ENCODE data around the gene RAB34.

The RAB34 gene

DNA sequence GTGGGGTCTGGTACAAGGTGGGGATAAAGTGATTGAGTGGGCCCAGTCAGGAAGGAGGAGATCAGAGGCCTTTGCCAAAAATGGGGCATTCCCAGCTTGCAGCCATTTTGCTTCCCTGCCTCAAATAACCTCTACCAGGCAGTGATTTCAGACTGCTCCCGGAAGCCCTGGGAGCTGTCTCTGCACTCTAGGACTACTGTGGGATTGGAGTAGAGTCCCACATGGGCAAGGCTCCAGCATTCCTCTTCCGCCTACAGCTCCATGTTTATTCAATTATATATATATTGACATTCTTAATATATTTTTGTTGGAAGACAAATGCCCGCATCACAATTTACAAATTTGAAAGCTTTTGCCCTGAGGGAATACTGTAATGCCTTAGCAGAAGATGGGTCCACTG, 42.2 kb downstream of the RAB34 start:
- no peak for DNase-seq

DNA sequence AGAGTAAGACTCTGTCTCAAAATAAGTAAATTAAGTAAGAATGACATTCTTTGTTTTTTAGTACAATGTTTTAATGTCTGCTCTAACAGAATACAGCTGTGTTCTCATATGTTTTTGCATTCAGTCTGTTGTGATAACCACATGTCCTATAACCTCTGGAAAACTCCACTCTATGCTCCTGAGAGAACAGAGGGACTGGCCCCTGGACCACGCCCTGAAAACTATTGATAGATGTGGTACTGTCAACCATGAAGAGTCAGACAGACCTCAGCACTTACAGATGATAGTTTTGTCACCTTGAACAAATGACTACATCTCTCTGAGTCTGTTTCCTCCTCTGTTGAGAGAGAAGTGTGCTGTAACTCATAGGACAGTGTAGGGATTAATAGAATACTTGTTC, 47.8 kb downstream of the RAB34 start:
- no peak for DNase-seq

DNA sequence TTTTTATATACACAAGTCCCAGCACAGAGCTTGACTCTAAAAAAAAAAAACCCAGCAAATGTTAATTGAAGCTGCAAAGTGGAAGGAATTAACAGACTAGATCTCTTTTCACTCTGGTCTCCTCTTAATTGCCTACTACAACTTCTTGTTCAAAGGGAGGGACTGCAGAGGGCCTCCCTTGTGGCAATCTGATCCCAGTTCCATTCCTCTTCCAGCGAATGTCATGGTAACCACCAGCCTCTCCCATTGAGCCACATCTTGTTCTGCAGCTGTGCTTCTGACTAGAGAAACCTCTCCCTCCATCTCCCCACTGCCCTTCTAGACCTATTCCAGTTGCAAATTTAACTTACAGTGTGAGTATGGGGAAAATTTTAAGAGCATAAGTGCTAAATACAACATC, 49.8 kb downstream of the RAB34 start:
- DNase-seq: no peak

DNA sequence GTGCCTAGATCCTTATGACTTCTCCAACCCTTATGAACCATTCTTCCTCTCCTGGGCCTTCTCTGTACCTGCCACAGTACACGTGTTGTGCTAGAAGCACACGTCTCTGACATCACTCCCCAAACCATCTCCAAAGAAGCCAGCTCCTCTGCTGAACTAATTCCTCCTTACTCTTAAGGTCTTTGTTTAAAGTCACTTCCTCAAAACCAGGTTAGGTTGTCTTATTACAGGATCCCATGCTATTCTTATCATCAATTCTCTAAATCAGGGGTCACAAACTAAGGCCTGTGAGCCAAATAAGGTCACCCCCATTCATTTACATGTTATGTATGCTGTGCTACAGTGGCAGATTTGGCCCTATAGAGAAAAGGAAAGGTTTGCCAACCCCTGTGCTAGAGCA, 51.7 kb downstream of the RAB34 start:
- DNase-seq: no peak
